ENCODE data around the gene PARD3.

Gene PARD3

GRCh38 chr10:34137201-34137600 lies 677.9 kb downstream of the PARD3 start:
- DNase-seq, result no peak

GRCh38 chr10:34135515-34135914 lies 679.6 kb downstream of the PARD3 start:
- DNase-seq, result no peak

GRCh38 chr10:34134602-34135001 lies 680.5 kb downstream of the PARD3 start:
- DNase-seq, result no peak

DNA sequence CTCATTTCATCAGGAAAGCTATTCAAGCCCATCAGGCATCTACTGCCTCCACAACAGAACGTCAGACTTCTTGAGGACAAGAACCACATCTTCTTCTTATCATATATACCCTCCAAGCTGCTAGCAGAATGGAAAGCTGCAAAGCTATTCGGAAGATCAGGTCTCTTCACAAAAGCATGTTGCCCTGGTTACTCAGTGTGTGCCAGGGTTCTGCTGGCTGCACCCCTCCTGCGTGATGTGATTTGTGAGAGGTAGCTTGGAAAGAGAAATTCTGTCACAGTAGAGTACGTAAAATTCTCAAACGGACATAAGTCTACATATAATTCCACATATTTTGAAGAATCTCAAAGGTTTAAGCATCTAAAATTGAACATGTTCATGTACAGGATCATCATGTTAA lies 681.7 kb downstream of the PARD3 start:
- DNase-seq, result no peak

GRCh38 chr10:34131152-34131551 lies 683.9 kb downstream of the PARD3 start:
- DNase-seq, result no peak

- DNase-seq, result no peak
Observed at GRCh38 chr10:34127676-34128075, 687.4 kb downstream of the PARD3 start.

GRCh38 chr10:34126371-34127151 lies 688.5 kb downstream of the PARD3 start:
- no peak for DNase-seq

GRCh38 chr10:34125702-34126101 lies 689.4 kb downstream of the PARD3 start:
- no peak for DNase-seq

DNA sequence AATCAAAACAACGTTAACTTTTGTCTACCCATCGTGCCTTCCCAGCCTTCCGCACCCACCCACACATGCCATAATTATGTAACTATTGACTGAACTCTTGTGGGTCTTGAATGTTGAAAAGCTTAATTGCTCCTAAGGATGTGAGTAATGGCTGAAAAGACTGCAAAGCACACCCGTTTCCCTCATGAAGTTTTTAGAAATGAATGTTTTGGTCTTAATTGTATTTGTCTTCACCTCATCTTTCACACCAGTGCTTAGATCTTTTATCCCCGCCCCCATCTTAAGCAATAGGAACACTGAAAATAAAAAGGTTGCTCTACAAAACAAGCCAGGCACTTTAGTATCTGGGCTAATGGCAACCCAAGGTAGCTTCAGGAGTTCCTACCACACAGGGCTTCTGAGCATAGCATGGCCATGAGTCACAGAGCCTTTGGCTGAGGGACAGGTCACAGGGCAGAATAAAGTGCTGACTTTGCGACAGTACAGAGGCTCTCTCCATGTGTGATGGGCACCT lies 690.5 kb downstream of the PARD3 start:
- DNase-seq, result no peak

GRCh38 chr10:34121781-34122622 lies 693.1 kb downstream of the PARD3 start:
- no peak for DNase-seq

DNA sequence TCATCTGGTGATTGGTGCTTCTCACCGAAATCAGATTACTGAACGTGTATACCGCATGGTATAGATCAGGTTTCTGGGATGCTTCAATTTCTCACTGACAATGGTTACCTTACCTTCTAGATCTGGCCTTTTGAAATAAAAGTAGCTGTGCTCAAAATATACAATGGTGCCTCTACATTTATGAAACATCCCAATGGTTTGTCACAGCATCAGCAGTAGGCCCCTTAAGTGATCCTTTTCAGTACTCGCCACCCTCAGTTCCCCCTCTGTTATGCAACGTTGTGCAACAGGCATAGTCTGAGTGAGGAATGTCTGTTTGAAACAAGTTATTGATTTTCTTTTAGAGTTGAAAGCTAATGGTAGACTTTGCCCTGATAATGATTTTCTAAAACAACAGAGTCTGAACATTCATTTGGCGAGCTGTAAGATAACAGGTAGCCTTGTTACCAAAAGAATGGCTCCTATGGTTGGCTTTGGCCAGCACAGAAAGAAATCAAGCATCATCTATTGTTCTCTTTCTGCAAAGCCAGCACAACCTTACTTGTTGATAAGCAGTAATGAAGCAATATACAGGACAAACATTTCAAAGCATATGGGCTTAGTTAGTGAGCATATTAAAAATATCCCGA lies 693.9 kb downstream of the PARD3 start:
- DNase-seq, result no peak

DNA sequence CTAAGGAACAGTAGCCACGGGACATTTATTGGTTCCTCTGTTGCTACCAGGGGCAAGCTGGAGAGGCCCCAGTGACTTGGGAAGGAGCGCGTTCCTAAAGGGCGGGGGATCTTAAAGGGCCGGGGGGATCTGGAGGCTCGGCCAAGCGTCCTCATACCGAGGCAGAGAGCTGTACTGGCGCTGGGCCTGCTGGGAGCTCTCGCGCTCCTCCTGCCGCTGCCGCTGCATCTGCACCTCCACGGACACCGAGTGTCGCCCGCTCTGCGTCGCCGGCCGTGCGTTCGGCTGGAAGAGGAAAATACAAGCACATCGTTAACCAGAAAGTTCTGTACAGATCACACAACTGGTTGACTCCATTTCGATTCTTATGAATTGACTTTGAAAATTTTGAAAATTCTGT lies 695.6 kb downstream of the PARD3 start:
- no peak for DNase-seq

DNA sequence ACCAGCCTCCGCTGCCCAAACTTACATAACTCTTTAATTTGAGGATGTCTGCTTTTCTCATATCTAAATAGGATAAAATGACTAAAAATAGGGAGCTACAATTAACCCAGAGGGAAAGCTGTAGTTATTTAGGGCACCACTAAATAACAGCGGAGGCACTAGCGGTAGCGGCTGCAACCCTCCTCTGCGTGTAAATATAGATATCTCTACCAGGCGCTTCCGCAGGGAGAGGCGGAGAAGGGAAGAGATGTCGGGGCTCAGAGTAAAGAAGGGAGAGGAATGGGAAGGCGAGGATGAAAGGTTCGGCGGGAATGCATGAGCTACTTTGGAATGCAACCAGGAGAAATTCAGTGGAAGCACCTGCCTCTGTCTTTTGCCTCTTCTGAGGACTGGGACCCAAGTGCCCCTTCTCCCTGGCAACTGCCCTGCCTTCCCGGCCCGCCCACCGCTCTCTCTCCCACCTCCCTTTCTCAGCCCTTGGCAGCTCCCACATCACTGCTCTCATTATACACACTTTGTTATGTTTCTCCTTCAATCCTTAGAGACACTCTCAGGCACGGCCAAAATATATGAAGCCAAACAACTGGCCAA lies 698.3 kb downstream of the PARD3 start:
- DNase-seq, result no peak

- no peak for DNase-seq
Observed at GRCh38 chr10:34116220-34116641, 698.9 kb downstream of the PARD3 start.

DNA sequence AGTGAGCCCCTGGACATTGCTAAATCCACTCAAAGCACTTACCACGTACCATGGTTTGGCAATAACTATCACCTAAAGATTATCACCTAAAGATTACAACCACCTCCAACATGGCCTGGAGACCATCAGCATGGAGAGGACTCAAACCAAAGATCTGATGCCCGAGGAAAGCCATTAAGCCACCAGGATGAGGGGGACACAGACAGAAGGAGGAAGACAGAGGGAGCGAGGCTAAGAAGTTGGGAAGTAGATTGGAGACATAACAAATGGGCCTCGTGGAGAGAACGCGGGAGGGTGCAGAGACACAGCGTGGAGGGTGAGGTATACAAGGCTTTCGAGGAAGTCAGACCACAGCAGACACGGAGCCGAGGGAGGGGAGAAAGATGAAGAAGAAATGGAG lies 700.2 kb downstream of the PARD3 start:
- no peak for DNase-seq

DNA sequence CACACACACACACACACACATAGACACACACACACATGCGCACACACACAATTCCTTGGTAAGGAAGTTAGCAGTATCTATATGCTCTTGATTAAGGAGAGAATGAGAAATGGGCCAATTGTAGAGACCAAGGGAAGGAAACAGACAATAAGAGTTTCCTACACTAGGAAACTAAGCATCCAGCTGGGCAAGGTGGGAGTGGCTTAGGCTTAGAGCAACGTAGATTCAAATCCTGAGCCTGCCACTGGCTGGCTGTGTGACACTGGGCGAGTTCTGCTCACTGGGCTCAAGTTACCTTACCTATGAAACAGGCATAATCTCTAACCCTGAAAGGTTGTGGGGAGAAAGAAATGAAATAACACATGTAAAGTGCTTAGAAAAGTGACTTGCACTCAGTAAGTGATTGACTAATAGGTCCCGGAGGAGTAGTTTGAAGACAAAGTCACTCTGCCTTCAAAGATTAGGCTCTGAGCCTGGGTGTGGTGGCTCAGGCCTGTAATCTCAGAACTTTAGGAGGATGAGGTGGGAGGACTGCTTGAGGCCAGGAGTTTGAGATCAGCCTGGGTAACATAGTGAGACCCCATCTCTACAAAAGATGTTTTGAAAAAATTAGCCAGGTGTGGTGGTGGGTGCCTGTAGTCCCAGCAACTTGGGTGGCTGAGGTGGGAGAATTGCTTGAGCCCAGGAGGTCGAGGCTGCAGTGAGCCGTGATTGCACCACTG lies 701.4 kb downstream of the PARD3 start:
- no peak for DNase-seq

DNA sequence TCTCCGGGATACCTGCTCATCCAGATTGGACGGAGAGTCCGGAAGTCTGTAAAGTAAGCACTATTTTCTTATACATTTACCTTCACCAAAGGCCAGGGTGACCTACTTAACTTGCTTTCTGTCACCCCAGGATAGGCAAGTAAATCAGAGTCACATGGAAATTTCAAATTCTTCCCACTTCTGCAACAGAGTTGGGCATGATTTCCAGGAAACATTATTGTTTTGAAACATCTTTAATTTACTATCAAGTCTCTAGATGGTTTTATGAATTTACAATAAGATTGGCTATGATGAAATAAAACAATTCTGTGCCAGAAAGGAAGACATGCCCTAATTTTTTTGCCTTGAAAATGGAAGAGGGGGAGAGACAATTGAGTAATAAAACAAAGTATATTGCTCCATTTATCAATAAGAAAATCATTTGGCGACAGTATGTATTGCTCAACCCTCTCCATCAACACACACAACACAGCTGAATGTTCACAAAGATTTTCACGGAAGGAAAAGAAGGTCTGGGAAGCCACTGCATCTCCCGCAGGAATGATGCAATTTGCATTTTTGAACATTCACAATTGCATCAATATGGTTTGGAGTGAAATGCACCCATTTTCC lies 702.8 kb downstream of the PARD3 start:
- DNase-seq, result no peak

GRCh38 chr10:34111179-34111578 lies 703.9 kb downstream of the PARD3 start:
- DNase-seq, result no peak

GRCh38 chr10:34109952-34110702 lies 705.0 kb downstream of the PARD3 start:
- peak; percentile 67 for DNase-seq

GRCh38 chr10:34109495-34109894 lies 705.6 kb downstream of the PARD3 start:
- no peak for DNase-seq
